OCI-M2 (cell line): Measurements from ENCODE around the gene CYP46A1.
"Not testable (repeated sequence)": the region's sequence is repeated elsewhere in the genome, so short reads cannot be mapped to it uniquely, and the experiment has no call there.

Source experiments
- DNase-seq: peaks from one replicate; lab custom pipeline; 2025; ENCODE audit not compliant: unreplicated experiment; lab: John Stamatoyannopoulos, UW

CYP46A1 gene

DNA sequence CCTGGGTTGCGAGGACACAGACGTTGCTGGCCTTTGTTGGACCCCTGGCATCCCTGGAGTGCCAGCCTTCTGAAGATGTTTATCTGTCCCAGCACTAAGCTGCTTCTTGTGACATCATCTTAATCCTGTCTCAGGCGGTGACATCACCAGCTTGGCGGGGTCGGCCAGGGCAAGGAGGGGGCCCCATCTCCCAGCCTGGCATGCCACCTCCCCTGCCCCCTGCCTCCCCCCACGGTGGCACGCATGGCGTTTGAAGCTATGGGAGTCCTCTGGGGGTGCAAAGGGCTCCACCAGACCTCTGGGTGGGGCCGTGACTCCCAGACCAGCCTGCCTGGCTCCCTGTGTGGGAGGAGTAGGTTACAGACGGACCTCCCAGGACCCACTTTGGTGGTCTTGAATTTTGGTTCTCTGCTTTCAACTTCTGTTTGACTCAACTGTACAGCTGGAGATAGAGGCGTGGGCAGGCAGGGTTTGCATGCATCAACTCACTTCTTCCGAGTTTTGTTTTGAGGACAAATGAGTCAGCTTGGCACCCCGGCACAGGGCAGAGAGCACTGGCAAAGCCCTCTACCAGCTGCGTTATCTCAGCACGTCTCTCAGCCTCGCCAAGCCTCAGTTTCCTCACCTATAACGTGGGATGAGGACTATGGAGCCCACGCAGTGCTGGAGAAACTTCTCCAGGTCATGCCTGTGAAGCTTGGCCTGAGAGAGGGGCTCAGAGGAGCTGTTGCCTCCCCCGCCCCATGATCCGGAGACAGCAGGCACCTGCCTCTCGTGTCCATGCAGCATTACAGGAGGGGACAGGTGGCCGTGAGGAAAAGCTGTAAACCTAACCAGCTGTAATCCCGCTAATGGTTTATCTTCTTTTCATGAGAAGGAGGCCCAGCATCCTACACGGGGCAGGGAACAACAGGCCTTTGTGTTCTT lies 70.3 kb downstream of the CYP46A1 start:
- DNase-seq: no peak

DNA sequence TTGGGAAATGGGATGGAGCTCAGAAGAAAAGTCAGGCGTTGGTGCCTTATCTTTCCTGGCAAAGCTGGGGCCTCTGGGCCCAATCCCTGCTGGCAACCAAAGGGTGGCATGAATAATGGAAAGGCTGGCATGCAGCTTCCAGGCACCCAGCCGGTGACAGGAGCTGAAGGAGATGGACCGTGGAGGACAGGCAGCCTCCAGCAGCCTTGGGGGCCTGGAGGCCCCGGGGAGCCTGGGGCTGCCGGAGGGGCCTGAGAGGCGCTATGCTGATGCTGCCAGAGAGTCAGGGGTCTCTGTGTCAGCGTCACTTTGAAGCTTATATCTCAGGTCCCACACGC lies 70.9 kb downstream of the CYP46A1 start:
- DNase-seq: no peak

DNA sequence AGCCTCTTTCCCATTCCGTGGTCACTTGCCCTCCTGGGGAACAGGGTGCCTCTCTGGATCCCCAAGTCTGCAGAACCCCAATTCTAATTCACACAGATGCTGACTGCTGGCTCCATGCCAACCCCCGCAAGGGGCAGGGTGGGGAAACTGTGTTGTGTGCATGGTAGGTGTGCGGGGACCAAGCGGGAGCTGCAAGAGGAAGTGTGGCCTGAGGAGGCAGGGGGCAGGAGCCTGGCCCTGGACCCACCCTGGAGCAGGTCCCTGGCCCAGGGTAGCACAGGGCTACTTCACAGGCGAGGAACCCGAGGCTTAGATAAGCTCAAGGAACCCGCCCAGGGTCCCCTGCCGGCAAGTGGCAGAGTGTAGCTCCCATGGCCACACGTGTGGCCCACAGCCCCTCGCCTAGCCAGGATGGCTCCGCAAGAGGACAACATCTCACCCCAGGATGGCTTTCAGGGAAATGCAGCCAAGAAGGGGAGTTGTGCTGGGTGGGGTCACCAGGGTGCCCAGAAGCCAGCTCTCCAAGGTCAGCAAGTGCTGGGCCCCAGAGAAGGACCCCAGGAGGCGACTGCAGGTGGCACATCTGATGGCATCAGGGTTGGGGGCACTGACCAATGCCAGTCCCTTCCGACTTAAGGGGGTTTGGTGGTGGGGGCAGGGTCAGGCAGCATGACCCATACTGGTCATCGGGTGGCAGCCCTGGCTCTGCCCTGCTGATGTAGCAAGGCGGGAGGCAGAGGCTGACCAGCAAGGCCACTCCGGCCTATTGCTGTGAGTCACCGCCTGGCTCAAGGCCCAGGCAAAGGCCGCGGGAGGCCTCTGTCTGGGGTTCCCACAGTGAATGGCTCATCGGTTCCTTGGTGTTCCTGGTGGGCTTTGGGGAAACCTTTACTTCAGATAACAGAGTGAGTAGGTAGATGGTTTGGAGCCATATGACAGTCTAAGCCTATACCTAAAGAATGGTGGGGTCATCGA lies 71.8 kb downstream of the CYP46A1 start:
- DNase-seq: no peak

DNA sequence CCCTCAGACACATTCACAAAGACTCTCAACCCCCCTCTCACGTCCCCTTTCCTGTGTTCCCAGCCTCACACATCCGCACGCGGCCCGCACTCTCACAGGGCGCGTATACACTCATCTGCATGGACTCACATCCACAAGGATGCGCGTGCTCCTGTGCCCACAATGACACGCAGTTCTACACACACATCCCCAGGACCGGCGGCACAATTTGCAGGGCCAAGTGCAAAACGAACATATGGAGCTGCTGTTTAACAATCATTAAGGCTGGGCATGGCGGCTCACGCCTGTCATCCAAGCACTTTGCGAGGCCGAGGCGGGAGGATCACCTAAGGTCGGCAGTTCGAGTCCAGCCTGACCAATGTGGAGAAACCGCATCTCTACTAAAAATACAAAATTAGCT lies 72.7 kb downstream of the CYP46A1 start:
- DNase-seq: no peak

DNA sequence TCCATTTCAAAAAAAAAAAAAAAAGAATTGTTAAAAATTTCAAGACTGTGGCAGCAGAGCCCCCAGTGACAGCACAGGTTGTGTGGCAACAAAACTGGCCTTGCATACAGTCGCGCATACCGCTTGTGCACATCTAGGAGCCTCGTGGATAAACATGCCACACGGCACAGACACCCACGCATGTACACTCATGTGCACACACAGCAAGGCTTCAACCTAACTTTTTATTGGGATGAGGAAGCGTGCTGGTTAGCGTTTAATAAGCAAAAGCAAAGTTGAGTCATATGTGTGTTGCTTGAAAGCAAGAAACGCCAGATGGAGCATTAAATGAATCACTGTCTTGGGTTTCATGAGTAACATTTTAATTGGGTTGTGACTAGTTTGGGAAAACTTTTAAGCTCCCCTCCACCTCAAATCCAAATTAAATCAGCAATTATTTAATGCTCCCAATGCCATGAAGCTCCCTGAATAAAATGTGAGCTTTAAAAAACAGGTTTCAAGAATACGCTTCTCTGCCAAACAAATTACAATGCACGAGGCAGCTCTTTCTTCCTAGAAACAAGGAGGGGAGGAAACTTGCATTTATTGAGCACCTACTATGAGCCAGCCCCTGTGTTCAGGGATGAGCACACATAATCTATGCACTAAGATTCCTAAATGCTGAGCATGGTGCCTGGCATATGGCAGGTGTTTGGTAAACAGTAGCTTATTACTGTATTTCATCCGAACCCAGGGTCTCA lies 73.4 kb downstream of the CYP46A1 start:
- DNase-seq: no peak

DNA sequence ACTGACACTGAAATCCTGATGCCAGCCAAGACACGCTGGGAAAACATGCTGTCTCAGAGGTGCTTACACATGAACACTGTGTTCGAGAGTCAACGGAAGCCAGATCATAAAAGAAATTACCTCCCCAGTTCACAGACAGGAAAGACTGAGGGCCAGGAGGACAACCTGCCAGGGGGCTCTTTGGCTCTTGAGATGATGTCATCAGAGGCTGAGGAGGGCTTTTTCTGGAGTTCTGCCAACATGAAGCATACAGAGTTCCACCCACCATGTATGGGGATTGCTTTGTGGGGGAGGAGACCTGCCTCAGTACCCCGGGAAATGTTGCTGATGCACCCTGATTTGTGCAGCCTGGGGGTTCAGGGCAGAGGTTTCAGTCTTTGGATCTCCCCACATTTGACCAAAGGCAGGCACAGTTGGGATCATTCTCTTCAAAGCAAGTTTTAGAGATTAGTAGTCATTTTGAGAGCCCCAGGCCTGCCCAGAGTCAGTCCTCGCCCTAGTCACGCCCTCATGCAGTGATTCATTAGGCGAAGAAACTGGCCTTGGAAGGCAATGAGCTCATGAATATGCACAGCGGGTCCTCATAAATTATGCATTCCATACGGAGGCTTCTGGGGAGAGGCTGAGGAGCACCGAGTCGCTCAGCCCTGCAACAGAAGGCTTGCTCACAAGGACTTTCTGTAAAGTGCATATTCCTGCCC lies 74.2 kb downstream of the CYP46A1 start:
- no peak for DNase-seq

DNA sequence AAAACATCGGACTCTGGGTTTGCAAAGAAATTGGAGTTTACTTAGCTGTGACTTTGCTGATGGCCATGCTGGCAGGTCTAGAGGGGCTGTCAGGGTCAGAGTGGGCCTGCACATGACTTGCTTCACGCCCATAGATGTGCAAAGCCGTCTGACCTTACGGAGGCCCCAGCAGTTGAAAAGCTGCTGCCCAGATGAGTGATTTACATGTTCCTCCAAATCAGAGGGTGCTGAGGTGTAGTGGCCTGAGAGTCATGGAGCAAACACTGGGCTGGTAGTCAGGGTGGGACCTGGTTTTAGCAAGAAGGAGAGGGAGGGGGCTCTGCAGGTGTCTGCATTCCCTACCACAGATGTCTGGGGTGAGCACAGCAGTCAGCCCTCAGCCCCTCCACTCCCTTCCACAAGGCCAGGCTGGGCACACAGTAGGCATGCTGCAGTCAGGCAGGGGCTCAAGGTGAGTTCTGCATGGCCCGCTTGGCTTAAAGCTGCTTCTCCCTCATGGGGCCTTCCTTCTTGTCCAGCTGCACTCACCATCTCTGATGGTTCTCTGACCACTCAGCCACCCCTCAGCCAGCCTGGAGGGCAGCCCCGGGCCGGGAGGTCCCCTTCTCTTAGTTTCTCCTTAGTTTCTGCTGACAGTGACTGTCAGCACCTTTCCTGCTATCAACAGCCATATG lies 74.9 kb downstream of the CYP46A1 start:
- DNase-seq: no peak

DNA sequence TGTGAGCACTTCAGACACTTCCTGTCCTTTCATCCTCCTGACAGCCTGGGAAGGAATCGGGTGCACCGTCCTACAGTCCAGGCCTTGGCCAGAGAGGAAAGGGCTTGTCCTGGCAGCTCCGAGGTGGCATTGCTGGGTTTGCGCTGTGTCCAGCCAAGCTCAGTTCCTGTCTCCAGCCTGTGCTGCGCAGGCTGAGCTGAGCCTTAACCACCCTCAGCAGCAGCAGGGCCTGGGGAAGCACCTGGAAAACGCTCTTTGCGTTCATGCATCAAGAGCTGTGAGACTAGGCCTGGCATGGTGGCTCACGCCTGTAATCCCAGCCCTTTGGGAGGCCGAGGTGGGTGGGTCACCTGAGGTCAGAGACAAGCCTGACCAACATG lies 75.4 kb downstream of the CYP46A1 start:
- no peak for DNase-seq

DNA sequence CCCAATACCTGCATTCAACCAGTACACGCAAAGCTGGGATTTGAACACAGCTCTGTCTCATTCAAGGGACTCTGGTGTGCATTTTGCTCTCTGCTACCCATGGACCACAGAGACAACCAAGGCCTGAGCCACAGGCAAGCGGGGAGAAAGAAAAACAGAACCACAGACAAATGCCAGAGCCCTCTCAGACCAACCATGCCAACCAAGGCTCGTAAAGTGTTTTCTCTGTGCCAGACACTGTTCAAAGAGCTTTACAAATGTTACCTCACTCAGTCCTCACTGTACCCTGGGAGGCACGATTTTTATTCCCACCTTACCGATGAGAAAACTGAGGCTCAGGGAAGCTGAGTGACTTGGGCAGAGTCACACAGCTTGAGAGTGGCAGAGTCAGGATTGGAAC lies 76.7 kb downstream of the CYP46A1 start:
- DNase-seq: no peak

DNA sequence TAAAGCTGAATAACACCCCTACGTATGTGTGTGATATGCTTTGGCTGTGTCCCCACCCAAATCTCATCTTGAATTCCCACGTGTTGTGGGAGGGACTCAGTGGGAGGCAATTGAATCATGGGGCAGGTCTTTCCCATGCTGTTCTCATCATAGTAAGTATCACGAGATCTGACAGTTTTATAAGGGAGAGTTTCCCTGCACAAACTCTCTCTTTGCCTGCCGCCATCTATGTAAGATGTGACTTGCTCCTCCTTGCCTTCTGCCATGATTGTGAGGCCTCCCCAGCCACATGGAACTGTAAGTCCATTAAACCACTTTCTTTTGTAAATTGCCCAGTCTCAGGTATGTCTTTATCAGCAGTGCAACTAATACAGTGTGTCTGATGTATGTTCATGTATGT lies 78.8 kb downstream of the CYP46A1 start:
- not testable (repeated sequence) for DNase-seq

DNA sequence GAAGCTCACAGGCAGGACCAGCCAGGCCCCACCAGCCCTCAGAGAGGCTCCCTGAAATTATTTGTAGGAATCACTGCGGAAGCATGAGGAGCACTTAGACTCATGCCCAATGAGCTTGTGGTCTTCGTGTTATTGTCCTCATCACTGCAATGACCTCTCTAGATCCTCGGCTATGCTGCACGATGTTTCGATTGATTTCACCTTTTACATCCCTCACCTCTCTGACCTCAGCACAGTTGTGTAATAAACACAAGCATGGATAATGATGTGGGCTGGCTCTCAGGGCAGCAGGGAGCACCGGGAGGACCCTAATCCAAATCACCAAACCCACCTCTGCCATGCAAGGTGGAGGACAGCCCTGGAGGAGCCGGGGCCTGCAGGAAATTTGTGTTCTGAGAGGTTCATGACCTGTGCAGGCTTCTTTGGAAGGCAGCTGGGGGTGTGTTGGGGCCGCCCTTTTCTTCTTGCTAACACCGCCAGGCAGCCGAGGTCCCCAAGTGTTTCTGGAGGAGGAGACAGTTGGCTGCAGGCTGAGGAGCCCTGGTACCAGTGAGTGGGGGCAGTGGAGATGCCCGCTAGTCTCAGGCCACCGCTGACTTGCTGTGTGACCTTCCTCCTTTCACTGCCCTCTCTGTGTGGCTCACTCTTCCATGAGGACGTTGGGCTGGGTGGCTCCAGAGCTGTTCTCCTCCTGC lies 79.6 kb downstream of the CYP46A1 start:
- DNase-seq: no peak

DNA sequence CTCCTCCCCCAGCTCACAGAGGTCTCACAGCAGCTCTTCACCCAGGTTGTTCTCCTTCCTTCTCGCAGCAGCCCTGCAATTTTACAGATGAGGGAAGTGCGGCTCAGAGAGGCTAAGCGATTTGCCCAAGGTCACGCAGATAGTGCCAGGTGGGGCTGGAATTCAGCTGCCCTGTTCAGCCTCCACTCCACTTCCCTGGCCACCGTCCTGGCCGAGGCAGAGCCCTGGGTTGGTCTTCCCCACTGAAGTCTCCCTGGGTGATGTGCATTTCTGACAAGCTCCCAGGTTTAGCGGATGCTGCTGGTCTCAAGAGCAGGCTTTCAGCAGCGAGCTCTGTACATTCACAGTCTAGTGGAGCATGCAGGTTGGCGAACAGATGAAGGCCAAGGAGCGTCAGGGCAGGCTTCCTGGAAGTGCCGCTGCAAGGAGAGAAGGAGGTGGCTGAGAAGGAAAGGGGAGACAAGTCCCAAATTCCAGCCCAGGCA lies 80.2 kb downstream of the CYP46A1 start:
- DNase-seq: no peak

DNA sequence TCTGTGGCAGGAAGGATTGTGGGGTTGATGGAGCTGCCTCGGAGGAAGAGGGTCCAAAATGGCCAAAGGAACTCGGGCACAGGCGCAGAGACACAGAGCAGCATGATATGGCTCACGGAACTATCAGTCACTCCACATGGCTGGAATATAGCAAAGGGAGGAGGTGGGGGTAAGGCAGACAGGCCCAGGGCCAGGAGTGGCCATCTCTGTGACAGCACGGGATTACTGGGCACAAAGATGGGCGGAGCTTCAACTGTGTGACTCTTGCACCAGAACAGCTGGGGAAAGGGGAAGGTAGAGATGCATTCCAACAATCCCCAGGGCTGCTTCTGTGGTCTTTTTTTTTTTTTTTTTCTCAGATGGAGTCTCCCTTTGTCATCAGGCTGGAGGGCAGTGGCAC lies 84.3 kb downstream of the CYP46A1 start:
- DNase-seq: no peak

DNA sequence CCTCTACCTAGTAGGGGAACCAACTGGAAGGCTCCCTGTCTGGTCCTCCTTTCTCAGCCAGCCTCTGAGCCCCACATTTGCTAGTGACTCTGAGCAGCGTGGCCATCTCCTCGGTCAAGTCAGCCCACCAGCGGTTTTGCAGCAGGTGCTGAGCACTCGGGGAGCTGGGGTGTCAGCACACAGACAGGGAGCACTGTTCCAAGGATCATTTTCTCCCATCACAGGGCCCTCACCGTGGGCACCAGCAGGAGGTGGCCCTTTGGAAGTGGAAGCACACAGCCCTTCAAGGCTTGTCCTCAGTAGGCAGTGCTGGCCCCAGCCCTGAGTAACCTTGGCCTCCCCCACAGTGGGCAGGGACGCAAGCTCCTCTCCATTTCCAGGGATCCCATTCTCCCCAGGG lies 85.0 kb downstream of the CYP46A1 start:
- no peak for DNase-seq

DNA sequence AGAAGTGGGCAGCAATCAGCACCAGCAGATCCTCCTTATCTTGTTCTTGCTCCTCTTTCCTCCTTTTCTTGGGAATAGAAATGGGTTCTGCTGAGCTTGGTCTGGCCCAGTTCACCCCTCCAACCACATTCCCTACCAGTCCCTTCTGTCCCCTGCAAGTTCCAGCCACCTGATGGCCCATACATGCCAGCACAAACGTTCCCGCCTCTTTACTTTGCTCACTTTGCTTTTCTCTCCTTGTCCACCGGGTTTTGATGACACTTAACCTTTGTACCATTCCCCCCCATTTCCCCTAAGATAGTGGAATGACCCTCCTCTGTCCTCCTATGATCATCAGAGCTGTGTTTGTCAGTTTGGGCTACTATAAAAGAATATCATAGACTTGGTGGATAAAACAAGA lies 85.7 kb downstream of the CYP46A1 start:
- no peak for DNase-seq

DNA sequence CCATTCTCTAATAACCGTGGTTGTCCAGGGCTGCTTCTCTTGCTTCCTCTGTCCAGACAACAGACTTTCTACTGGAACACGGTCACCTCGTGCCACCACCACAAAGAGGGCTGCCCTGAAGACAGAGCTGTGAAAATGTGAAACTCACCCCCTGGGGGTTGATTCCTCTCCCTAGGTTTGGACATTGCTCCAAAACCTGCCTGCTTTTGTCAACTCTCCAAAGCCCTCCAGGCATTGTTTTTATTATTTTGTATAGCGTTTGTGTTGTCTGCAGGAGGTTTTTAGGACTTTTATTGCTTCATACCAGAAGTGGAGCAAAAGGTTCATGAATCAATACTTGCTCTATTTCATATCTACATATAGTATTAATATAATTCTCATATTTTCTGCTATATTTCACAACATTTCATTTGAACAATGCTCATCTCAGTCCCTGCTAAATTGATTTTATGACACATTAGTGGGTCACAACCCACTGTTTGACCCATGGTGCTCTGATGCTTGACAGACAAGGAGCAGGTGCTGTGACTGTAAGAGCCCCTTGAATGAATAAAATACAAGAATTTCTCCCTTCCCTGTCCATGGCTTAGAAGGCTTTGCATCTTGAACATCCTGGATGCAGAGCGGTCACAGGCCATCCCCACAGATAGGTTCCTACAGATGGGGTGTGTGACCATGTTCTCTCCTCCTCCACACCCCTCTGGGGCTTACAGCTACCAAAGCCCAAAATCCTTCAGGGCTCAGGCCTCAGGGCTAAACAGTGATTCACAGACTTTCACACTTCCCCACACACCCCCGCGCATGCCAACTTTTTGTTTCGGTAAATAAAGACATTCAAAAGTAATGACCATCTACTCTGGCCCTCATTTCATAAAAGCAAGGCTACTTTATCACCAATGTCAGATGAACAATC lies 88.5 kb downstream of the CYP46A1 start:
- no peak for DNase-seq

DNA sequence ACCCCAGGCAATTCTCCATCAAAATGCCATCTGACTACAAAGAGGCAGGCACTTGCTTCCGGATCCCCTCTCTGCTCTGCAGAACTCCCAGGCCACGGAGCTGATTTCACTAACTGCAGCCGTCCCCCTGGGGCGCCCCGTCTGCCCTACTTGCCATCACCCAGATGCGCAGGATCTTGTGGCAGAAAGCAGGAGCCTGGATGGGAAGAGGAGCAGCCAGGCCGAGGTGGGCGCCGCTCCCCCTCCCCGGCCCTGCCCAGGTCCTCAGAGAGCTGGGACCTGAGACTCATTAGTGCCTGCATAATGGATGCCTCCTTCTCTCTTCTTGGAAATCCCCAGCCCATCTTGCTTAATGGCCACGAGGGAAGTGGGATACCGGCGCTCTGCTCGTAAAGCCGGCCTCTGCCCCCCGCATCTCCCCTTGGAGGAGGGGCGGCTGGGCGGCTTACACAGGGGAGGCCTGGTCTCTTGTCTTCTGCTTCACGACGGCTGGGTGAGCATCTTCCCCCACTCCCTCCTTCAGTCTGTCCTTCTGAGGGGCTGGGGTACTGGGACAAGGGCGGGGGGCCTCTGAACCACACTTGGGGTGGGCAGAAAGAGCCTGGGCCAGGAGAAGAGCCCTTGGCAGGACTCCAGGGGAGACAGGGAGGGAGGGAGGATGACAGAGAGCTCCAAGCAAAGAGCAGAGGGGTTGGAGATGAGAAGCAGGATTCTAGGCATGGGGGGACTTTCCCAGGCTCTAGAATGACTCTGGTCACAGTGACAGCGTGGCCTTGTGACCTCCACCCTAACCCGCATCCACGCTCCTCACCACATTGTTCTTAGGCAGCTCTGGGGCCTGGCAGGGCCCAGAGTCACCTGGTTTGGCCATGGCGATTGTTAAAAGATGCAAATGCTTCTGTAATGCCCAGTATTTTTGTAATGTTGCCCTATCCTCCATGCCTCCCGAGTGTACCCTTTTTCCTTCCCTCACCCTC lies 89.7 kb downstream of the CYP46A1 start:
- no peak for DNase-seq
